Adrenal gland (tissue), 12 donors: Measurements from ENCODE around the gene IL4R. TPM values are rescaled to one million over a fixed set of nuclear protein-coding genes. Genes with fewer than 3 reads are reported as not detected.

Experiments
- DNase-seq, 7 donors: peaks; one replicate each; pipeline ENCODE4 v3.0.0-alpha.2; 2019 to 2020
- H3K27ac ChIP-seq, 5 donors: fragments of 200-600 bp; sonication (generic) in 4 of 5; 1 replicate in 3 of 5; 2 replicates in 2 of 5; pipeline versions ENCODE4 v1.5.1 to v1.8.0; 2016 to 2020; ENCODE audit warnings: mild to moderate bottlenecking in 1 of 5
- H3K27me3 ChIP-seq: fragments of 200-600 bp; 2 replicates; pipeline ENCODE4 v1.8.0; 2021
- H3K36me3 ChIP-seq, 2 donors: fragments of 200-600 bp; replicated peaks in 1 of 2; 1 replicate in 1 of 2; 2 replicates in 1 of 2; pipeline versions ENCODE4 v1.5.1 to v1.8.0; 2018 to 2022
- H3K4me1 ChIP-seq, 2 donors: fragments of 200-600 bp; replicated peaks in 1 of 2; 1 replicate in 1 of 2; 2 replicates in 1 of 2; pipeline versions ENCODE4 v1.5.1 to v1.8.0; 2018 to 2021
- H3K4me3 ChIP-seq, 4 donors: fragments of 200-600 bp; sonication (generic) in 3 of 4; one replicate each; pipeline ENCODE4 v1.5.1; 2016 to 2018
- H3K9me3 ChIP-seq, 3 donors: fragments of 200-600 bp; sonication (generic) in 1 of 3; replicated peaks in 1 of 3; 1 replicate in 2 of 3; 2 replicates in 1 of 3; pipeline versions ENCODE4 v1.5.1 to v1.8.0; 2016 to 2021
- POLR2A ChIP-seq, 2 donors: fragments of 450-650 bp; IDR thresholded peaks; one replicate each; pipeline ENCODE4 v1.6.1; 2017; ENCODE audit warnings: antibody characterized with exemption in 2 of 2, mild to moderate bottlenecking in 2 of 2, moderate library complexity in 1 of 2
- WGBS, 4 donors: extraction: QIAGEN DNeasy Blood & Tissue Kit in 2 of 4; methylation state at CpG; one replicate each; pipeline versions ENCODE4 v1.1.5 to v1.1.7; 2013 to 2017; 5-methylcytosine and 5-hydroxymethylcytosine counted together
- intact Hi-C, 2 donors: fragments of 100-400 bp; cut with DNase I; formaldehyde crosslinking; loops; one replicate each; pipeline versions ENCODE4 v1.14.1 to v1.15.0; 2022 to 2023
- polyA plus RNA-seq, 3 donors: library from polyadenylated mRNA; stranded (reverse); fragments of 200-250 nt in 2 of 3; fragments of 350-450 nt in 1 of 3; fragmentation: Illumina TruSeq in 1 of 3; extraction: RNeasy Lipid Tissue Mini Kit (QIAGEN cat#74804) in 1 of 3; gene quantifications; one replicate each; pipeline ENCODE4 v1.2.3, GENCODE V29; 2013 to 2014
- total RNA-seq, 9 donors: library from RNA; depleted of rRNA in 4 of 9; stranded (reverse); fragments of >200 nt in 4 of 9; fragments of 120-200 nt in 1 of 9; fragmentation: NEBNext Ultra II Directional in 1 of 9; extraction: Animal tissue kit (Norgen Biotek cat#: 25700) in 1 of 9; gene quantifications; one replicate each; pipeline versions ENCODE4 v1.1.0 to v1.2.4, GENCODE V29; 2013 to 2023
- TF ChIP-seq, protein P1 (sequence below), 6 experiments: fragments of 450-650 bp in 4 of 6; fragments of 200-600 bp in 2 of 6; sonication (generic) in 1 of 6; IDR thresholded peaks; 1 replicate in 5 of 6; 2 replicates in 1 of 6; pipeline versions ENCODE4 v1.5.1 to v1.8.0; 2016 to 2021; ENCODE audit warnings: antibody characterized with exemption in 6 of 6, mild to moderate bottlenecking in 2 of 6, moderate library complexity in 1 of 6
- donor health status: healthy with polysubstance abuse.
- donor health status: Bipolar disorder and iron deficiency.
- donor health status: DM: yes; HTN: yes; CAD: no.
- donor health status: DM: no; HTN: no; CAD: no.
- donor health status: DM: no; HTN: no; CAD: no.
- donor health status: DM: yes; HTN: yes; CAD: no.

IL4R gene
- total and polyA plus RNA-seq, 12 donors = 3.1 to 142 (median 50.0) TPM

DNA sequence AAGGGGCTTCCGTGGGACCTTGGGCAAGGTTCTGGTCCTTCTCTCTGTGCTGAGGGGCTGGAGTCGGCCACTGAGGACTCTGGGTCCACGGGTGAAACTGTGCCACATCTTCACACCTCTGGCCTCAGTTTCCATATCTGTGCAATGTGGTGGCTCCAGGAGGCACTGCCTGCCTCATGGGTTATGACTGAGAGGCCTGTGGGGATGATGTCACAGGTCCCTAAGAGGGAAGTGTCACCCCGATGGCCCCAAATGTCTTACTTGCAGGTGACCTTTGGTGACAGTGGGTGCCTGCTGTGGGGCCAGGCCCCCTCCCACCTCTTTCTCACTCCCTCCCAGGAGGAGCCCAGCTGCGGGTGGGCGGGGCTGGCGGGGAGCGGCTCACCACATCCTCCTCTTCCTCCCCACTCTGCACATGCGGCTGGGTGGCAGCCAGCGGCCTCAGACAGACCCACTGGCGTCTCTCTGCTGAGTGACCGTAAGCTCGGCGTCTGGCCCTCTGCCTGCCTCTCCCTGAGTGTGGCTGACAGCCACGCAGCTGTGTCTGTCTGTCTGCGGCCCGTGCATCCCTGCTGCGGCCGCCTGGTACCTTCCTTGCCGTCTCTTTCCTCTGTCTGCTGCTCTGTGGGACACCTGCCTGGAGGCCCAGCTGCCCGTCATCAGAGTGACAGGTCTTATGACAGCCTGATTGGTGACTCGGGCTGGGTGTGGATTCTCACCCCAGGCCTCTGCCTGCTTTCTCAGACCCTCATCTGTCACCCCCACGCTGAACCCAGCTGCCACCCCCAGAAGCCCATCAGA, 88.2 kb downstream of the IL4R start, which contains the start of gene IL21R:
TSS of gene IL21R (plus strand) at position 407 of the 801 bp plus-strand sequence. CDS start 27,898 bp downstream, outside the sequence.
- WGBS, 4 donors = 17 to 22% (median 18%) methylated on average over 9 to 23 of the region's 23 CpGs
- H3K27ac ChIP-seq = no peak within 1 kb of the TSS

DNA sequence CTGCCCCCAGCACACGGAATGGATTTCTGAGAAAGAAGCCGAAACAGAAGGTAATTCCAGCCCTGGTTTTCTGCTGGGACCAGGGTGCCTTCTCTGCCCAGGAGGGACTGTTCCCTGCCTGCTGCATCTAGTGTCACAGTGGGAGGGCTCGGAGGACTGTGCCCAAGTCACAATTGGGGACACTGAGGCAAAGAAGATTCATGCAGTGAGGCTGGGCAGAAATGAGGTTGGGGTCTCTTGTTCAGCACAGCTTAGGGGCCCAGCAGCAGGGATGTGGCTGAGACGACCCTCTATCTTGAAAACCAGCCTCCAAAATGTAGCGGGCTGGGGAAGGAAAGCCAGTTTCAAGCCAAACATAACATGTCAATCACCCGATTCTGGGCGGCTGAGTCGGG, 88.8 kb downstream of the IL4R start:
- 54 to 67% (median 60%) methylated on average over 8 of the region's 8 CpGs for WGBS, 4 donors
- Histone ChIP-seq H3K27ac (no peak overlapping the region), H3K4me3 (no peak overlapping the region), H3K36me3 (no peaks in the 10 kb centered on the region), H3K4me1 (peaks cover 0 to 10% of the 10 kb centered on the region in 2 donors), H3K27me3 (peaks cover 5% of the 10 kb centered on the region), H3K9me3 (no peaks in the 10 kb centered on the region)
- no peak for TF ChIP-seq POLR2A (IDR thresholded peaks at IDR 0.05)
- TF ChIP-seq, protein P1, sequence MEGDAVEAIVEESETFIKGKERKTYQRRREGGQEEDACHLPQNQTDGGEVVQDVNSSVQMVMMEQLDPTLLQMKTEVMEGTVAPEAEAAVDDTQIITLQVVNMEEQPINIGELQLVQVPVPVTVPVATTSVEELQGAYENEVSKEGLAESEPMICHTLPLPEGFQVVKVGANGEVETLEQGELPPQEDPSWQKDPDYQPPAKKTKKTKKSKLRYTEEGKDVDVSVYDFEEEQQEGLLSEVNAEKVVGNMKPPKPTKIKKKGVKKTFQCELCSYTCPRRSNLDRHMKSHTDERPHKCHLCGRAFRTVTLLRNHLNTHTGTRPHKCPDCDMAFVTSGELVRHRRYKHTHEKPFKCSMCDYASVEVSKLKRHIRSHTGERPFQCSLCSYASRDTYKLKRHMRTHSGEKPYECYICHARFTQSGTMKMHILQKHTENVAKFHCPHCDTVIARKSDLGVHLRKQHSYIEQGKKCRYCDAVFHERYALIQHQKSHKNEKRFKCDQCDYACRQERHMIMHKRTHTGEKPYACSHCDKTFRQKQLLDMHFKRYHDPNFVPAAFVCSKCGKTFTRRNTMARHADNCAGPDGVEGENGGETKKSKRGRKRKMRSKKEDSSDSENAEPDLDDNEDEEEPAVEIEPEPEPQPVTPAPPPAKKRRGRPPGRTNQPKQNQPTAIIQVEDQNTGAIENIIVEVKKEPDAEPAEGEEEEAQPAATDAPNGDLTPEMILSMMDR (IDR thresholded peaks at IDR 0.05) = no peak
- no peak for DNase-seq
- intact Hi-C loops = no loop called here

More for the DNA sequence above, 88.2 kb downstream of the IL4R start, which contains the start of gene IL21R:
- no peak within 1 kb of the TSS for H3K4me3 ChIP-seq
- DNase-seq = peak; percentile 30 to 67 (median 50)
- TF ChIP-seq, protein P1 (IDR thresholded peaks at IDR 0.05) = no peak
- TF ChIP-seq POLR2A (IDR thresholded peaks at IDR 0.05) = no peak
- peaks cover 0 to 10% of the 10 kb centered on the region in 2 donors for H3K4me1 ChIP-seq
- no peaks in the 10 kb centered on the region for H3K9me3 ChIP-seq
- H3K36me3 ChIP-seq = no peaks in the 10 kb centered on the region
- intact Hi-C loops = no loop called here
- peaks cover 5% of the 10 kb centered on the region for H3K27me3 ChIP-seq

DNA sequence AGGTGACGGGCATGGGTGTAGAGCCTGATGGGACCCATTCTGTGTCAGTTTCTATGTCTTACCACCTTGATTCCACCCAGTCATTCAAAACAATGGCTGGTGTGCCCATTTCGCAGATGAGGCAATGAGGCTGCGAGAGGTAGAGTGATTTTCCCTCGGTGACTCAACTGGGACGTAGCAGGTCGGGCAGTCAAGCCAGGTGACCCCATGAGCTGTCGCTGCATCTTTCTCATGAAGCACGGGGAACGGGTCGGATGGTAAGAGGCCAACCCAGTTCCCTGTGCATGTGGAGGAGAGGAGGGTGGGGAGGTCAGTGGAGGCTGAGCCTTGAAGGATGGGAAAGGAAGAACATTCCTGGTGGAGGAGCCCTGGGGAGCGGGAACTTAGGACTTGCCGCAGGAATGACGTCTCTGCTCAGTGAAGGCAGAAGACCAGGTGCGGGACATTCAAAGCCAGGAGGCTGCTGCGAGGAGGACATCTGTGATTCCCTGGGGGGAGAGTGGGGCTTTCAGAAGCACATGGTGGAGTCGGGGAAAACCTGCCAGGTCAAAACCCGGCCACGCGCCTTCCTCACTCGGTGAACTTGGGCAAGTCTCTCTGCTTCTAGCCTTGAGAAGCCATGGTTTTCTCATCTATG, 89.3 kb downstream of the IL4R start:
- no peak overlapping the region for H3K4me3 ChIP-seq
- DNase-seq = no peak
- WGBS, 4 donors = 84 to 93% (median 86%) methylated on average over 17 to 20 of the region's 20 CpGs
- H3K9me3 ChIP-seq = no peaks in the 10 kb centered on the region
- H3K27ac ChIP-seq = no peak overlapping the region
- no peak for TF ChIP-seq POLR2A (IDR thresholded peaks at IDR 0.05)
- TF ChIP-seq, protein P1 (IDR thresholded peaks at IDR 0.05) = no peak
- peaks cover 5% of the 10 kb centered on the region for H3K27me3 ChIP-seq
- intact Hi-C loops = no loop called here
- no peaks in the 10 kb centered on the region for H3K36me3 ChIP-seq
- H3K4me1 ChIP-seq = peaks cover 0 to 10% of the 10 kb centered on the region in 2 donors

DNA sequence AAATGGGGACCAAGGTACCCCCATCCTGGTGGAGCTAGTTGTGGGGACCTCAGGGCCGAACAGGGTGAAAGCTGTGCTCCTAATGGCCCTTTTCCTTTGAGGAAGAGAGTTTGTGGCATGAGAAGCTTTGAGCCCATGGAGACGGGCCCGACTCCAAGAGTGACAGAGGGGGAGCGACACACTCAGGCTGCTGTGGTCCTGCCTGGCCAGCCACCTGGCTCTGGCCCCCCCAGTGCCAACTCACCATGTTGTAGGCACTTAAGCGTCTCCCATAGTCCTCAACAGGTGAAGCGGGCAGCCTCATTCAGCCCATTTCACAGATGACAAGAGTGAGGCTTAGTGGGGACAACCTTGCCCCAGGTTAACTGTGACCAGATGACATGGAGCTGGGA, 89.8 kb downstream of the IL4R start:
- H3K36me3 ChIP-seq = no peaks in the 10 kb centered on the region
- TF ChIP-seq, protein P1 (IDR thresholded peaks at IDR 0.05) = no peak
- peaks cover 5% of the 10 kb centered on the region for H3K27me3 ChIP-seq
- H3K4me3 ChIP-seq = no peak overlapping the region
- WGBS, 4 donors = 80 to 86% (median 83%) methylated on average over 5 to 6 of the region's 6 CpGs
- intact Hi-C loops = no loop called here
- no peaks in the 10 kb centered on the region for H3K9me3 ChIP-seq
- H3K4me1 ChIP-seq = peaks cover 0 to 10% of the 10 kb centered on the region in 2 donors
- DNase-seq = no peak
- no peak overlapping the region for H3K27ac ChIP-seq
